Trophoblast cell (in vitro differentiated cells and primary cell): ENCODE results near the gene TLCD3A.

ENCODE experiments used
- DNase-seq, 2 donors: peaks; one replicate each; pipeline ENCODE4 v3.0.0-alpha.2; 2016
- H2AFZ ChIP-seq: 2 replicates; pipeline ENCODE4 v1.6.1; 2013; ENCODE audit warnings: low read length, moderate library complexity, mild to moderate bottlenecking; ENCODE audit not compliant: insufficient read depth, poor library complexity
- H2AK5ac ChIP-seq: 2 replicates; pipeline ENCODE4 v1.6.1; 2013; ENCODE audit warnings: mild to moderate bottlenecking, low read length
- H2BK120ac ChIP-seq: 2 replicates; pipeline ENCODE4 v1.6.1; 2013; ENCODE audit warnings: low read length, mild to moderate bottlenecking, moderate library complexity; ENCODE audit not compliant: insufficient read depth, poor library complexity
- H2BK12ac ChIP-seq: 2 replicates; pipeline ENCODE4 v1.6.1; 2013; ENCODE audit warnings: mild to moderate bottlenecking, low read length, moderate library complexity
- H2BK5ac ChIP-seq: 2 replicates; pipeline ENCODE4 v1.6.1; 2013; ENCODE audit warnings: low read length, low read depth, moderate library complexity, mild to moderate bottlenecking; ENCODE audit not compliant: poor library complexity
- H3K14ac ChIP-seq: 2 replicates; pipeline ENCODE4 v1.6.1; 2013; ENCODE audit warnings: mild to moderate bottlenecking, low read length
- H3K18ac ChIP-seq: 2 replicates; pipeline ENCODE4 v1.6.1; 2013; ENCODE audit warnings: mild to moderate bottlenecking, low read length
- H3K23ac ChIP-seq: 2 replicates; pipeline ENCODE4 v1.6.1; 2013; ENCODE audit warnings: low read length
- H3K27ac ChIP-seq: 2 replicates; pipeline ENCODE4 v1.5.1; 2013; ENCODE audit warnings: low read depth, mild to moderate bottlenecking, inconsistent platforms, low read length, moderate library complexity
- H3K27me3 ChIP-seq: 2 replicates; pipeline ENCODE4 v1.6.1; 2013; ENCODE audit warnings: inconsistent platforms, mild to moderate bottlenecking, low read length, moderate library complexity; ENCODE audit not compliant: insufficient read depth
- H3K36me3 ChIP-seq, 2 experiments: 1 replicate in 1 of 2; 2 replicates in 1 of 2; pipeline ENCODE4 v1.6.1; 2013; ENCODE audit warnings: low read length in 2 of 2, mild to moderate bottlenecking in 2 of 2, moderate library complexity in 1 of 2; ENCODE audit not compliant: insufficient read depth in 2 of 2, control insufficient read depth in 1 of 2
- H3K4ac ChIP-seq: 2 replicates; pipeline ENCODE4 v1.6.1; 2013; ENCODE audit warnings: low read depth, mild to moderate bottlenecking, low read length, moderate library complexity
- H3K4me1 ChIP-seq, 2 experiments: 1 replicate in 1 of 2; 2 replicates in 1 of 2; pipeline ENCODE4 v1.6.1; 2013; ENCODE audit warnings: low read length in 2 of 2, mild to moderate bottlenecking in 2 of 2, moderate library complexity in 1 of 2; ENCODE audit not compliant: insufficient read depth in 2 of 2, control insufficient read depth in 1 of 2
- H3K4me2 ChIP-seq: 2 replicates; pipeline ENCODE4 v1.6.1; 2013; ENCODE audit warnings: inconsistent platforms, mild to moderate bottlenecking, low read length, moderate library complexity
- H3K4me3 ChIP-seq: 2 replicates; pipeline ENCODE4 v1.5.1; 2013; ENCODE audit warnings: mild to moderate bottlenecking, low read depth, low read length, inconsistent platforms
- H3K79me1 ChIP-seq: one replicate; pipeline ENCODE4 v1.6.1; 2013; ENCODE audit warnings: low read length
- H3K79me2 ChIP-seq: 2 replicates; pipeline ENCODE4 v1.6.1; 2013; ENCODE audit warnings: low read length, mild to moderate bottlenecking; ENCODE audit not compliant: control insufficient read depth, insufficient read depth, poor library complexity
- H3K9ac ChIP-seq: 2 replicates; pipeline ENCODE4 v1.6.1; 2013; ENCODE audit warnings: mild to moderate bottlenecking, low read length
- H3K9me3 ChIP-seq: 2 replicates; pipeline ENCODE4 v1.6.1; 2013; ENCODE audit warnings: low read depth, mild to moderate bottlenecking, control low read depth, inconsistent platforms, low read length; ENCODE audit not compliant: insufficient read depth
- H4K12ac ChIP-seq: 2 replicates; pipeline ENCODE4 v1.6.1; 2013; ENCODE audit warnings: low read depth, mild to moderate bottlenecking, low read length, moderate library complexity
- H4K8ac ChIP-seq: 2 replicates; pipeline ENCODE4 v1.6.1; 2013; ENCODE audit warnings: low read depth, mild to moderate bottlenecking, low read length, moderate library complexity
- H4K91ac ChIP-seq: one replicate; pipeline ENCODE4 v1.6.1; 2013; ENCODE audit warnings: low read depth, mild to moderate bottlenecking, low read length, moderate library complexity
- WGBS: extraction: QIAGEN DNeasy Blood & Tissue Kit; methylation state at CpG from one replicate; pipeline ENCODE4 v1.1.7; 2013; ENCODE audit warnings: missing lambda C conversion rate; ENCODE audit not compliant: insufficient read length, insufficient coverage; ENCODE audit errors: extremely low coverage; 5-methylcytosine and 5-hydroxymethylcytosine counted together

The TLCD3A gene

GRCh38 chr17:725746-726145 is 6.7 kb upstream of the TLCD3A start:
- Histone ChIP-seq H3K14ac (no peak overlapping the region), H2BK12ac (no peak overlapping the region), H2BK5ac (no peak overlapping the region), H3K27ac (no peak overlapping the region), H3K36me3 (no peaks in the 10 kb centered on the region), H3K4ac (no peak overlapping the region), H3K27me3 (no peaks in the 10 kb centered on the region), H3K79me1 (no peaks in the 10 kb centered on the region), H2AK5ac (no peak overlapping the region), H3K9me3 (no peaks in the 10 kb centered on the region), H3K18ac (no peak overlapping the region), H3K4me1 (peaks cover 0 to 2% of the 10 kb centered on the region in 2 experiments), H4K8ac (no peak overlapping the region), H3K4me3 (no peak overlapping the region), H2AFZ (no peak overlapping the region), H3K23ac (no peak overlapping the region), H4K12ac (no peak overlapping the region), H3K4me2 (no peak overlapping the region), H4K91ac (no peak overlapping the region), H2BK120ac (no peak overlapping the region), H3K9ac (no peak overlapping the region), H3K79me2 (no peaks in the 10 kb centered on the region)
- DNase-seq: no peak
- no CpG with 5 or more reads among the region's 12 CpGs for WGBS

DNA sequence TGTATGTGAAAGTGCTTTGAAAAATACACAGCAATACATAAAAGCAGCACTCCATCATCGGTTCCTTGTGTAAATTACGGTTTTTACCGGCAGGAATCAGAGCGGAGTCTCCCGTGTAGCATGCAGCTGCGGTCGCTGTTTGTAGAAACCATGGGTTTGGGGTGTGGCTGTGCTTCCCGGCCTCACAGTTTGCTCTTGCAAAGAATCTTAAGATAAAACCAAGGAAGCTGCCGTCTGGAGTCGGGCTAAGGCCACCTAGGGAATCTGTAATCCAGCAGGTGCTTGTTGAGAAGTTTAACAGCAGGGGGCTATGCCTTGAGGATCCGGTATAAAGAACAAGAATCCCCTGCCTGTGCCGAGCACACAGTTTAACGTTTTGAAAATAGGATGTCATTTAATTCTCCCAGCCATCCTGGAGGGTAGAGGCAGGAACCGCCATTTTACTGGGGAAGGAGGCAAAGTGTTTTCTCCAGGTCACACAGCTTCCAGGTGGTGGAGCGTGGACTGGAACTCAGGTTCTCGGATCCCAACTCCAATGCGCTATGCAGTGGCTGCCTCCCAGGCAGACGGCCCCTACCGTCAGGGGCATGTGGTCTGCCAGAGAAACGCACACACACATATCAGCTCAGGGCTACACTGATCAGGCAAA is 6.0 kb upstream of the TLCD3A start:
- Histone ChIP-seq H3K4me1 (peaks cover 0 to 2% of the 10 kb centered on the region in 2 experiments), H2BK12ac (no peak overlapping the region), H3K4me3 (no peak overlapping the region), H3K79me2 (no peaks in the 10 kb centered on the region), H4K8ac (no peak overlapping the region), H3K27ac (no peak overlapping the region), H2AFZ (no peak overlapping the region), H2BK5ac (no peak overlapping the region), H2BK120ac (no peak overlapping the region), H3K79me1 (no peaks in the 10 kb centered on the region), H3K4me2 (no peak overlapping the region), H3K23ac (no peak overlapping the region), H3K36me3 (no peaks in the 10 kb centered on the region), H3K9ac (no peak overlapping the region), H3K14ac (no peak overlapping the region), H4K91ac (no peak overlapping the region), H3K27me3 (no peaks in the 10 kb centered on the region), H2AK5ac (no peak overlapping the region), H4K12ac (no peak overlapping the region), H3K4ac (no peak overlapping the region), H3K9me3 (no peaks in the 10 kb centered on the region), H3K18ac (no peak overlapping the region)
- no peak for DNase-seq
- WGBS: no CpG with 5 or more reads among the region's 20 CpGs

DNA sequence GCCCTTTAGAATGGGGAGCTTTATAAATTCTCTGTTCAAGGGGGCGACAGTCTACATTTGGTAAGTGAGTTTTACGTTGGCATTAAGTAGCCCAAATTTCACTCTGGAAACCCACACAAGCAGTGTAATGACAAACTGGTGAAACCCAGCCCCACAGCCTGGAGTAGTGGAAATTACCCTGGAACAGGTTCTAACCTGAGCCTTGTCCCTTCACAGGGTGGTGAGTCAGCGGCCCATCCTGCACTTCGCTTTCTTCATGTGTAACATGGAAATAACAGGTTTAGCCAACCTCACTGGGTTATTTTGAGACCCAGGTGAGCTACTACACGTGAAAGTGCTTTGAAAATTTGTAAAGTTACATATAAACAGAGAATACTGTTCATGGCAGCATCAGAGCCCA is 3.5 kb upstream of the TLCD3A start:
- H3K36me3 ChIP-seq: peaks cover 0 to 2% of the 10 kb centered on the region in 2 experiments
- H3K9ac ChIP-seq: no peak overlapping the region
- H3K9me3 ChIP-seq: no peaks in the 10 kb centered on the region
- H3K4me1 ChIP-seq: peaks cover 2 to 6% of the 10 kb centered on the region in 2 experiments
- no peak overlapping the region for H4K91ac ChIP-seq
- no peak overlapping the region for H3K14ac ChIP-seq
- no peaks in the 10 kb centered on the region for H3K27me3 ChIP-seq
- no peak overlapping the region for H4K12ac ChIP-seq
- no CpG with 5 or more reads among the region's 5 CpGs for WGBS
- no peak overlapping the region for H4K8ac ChIP-seq
- H2BK12ac ChIP-seq: no peak overlapping the region
- DNase-seq: peak in 1 of 2 donors; percentile 26
- peaks cover 10% of the 10 kb centered on the region for H3K79me2 ChIP-seq
- no peak overlapping the region for H3K18ac ChIP-seq
- H3K4me2 ChIP-seq: no peak overlapping the region
- H3K4me3 ChIP-seq: no peak overlapping the region
- H2BK5ac ChIP-seq: no peak overlapping the region
- no peak overlapping the region for H3K23ac ChIP-seq
- H2BK120ac ChIP-seq: no peak overlapping the region
- H3K4ac ChIP-seq: no peak overlapping the region
- H2AFZ ChIP-seq: no peak overlapping the region
- H2AK5ac ChIP-seq: no peak overlapping the region
- peaks cover 12% of the 10 kb centered on the region for H3K79me1 ChIP-seq
- H3K27ac ChIP-seq: no peak overlapping the region

DNA sequence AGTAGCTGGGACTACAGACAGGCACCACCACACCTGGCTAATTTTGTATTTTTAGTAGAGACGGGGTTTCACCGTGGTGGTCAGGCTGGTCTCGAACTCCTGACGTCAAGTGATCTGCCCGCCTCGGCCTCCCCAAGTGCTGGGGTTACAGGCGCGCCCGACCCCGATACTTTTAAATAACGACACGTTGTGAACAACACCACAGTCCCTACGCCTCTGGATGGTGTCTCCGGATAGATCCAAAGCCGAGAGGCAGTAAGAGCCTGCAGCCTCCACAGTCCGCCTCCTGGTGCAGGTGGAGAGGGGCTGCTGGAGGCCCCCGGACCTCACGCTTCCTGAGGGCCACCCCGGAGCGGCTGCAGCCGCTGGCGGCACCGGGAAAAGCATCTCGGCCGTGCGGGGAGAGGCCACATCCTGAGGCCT is 741 bp upstream of the TLCD3A start:
- DNase-seq: no peak
- H3K36me3 ChIP-seq: peaks cover 3 to 5% of the 10 kb centered on the region in 2 experiments
- peak overlapping the region; percentile 47 for H2BK120ac ChIP-seq
- peak overlapping the region; percentile 10 for H3K4ac ChIP-seq
- peak overlapping the region; percentile 89 for H3K4me3 ChIP-seq
- no peak overlapping the region for H2BK12ac ChIP-seq
- no peak overlapping the region for H2AK5ac ChIP-seq
- peaks cover 12% of the 10 kb centered on the region for H3K79me1 ChIP-seq
- peak overlapping the region; percentile 91 for H3K18ac ChIP-seq
- H3K9me3 ChIP-seq: no peaks in the 10 kb centered on the region
- peak overlapping the region; percentile 82 for H3K9ac ChIP-seq
- no peaks in the 10 kb centered on the region for H3K27me3 ChIP-seq
- H2BK5ac ChIP-seq: peak overlapping the region; percentile 12
- peak overlapping the region; percentile 21 for H3K14ac ChIP-seq
- peaks cover 2 to 4% of the 10 kb centered on the region in 2 experiments for H3K4me1 ChIP-seq
- peak overlapping the region; percentile 6 for H3K27ac ChIP-seq
- peak overlapping the region; percentile 85 for H4K12ac ChIP-seq
- H3K79me2 ChIP-seq: peaks cover 10% of the 10 kb centered on the region
- peak overlapping the region; percentile 68 for H4K8ac ChIP-seq
- H3K23ac ChIP-seq: no peak overlapping the region
- WGBS: no CpG with 5 or more reads among the region's 26 CpGs
- peak overlapping the region; percentile 74 for H4K91ac ChIP-seq
- H2AFZ ChIP-seq: peak overlapping the region; percentile 82
- peak overlapping the region; percentile 85 for H3K4me2 ChIP-seq
